H9 (cell line): ENCODE results near the gene FOXF2. TPM values are rescaled to one million over a fixed set of nuclear protein-coding genes. Genes with fewer than 3 reads are reported as not detected.

Experiments used
- DNase-seq: peaks from one replicate; pipeline ENCODE4 v3.0.0-alpha.2; 2017
- H2AFZ ChIP-seq: one replicate; pipeline ENCODE4 v1.6.1; 2013; ENCODE audit warnings: mild to moderate bottlenecking, low read length, control low read depth, moderate library complexity
- H2AK5ac ChIP-seq: 2 replicates; pipeline ENCODE4 v1.6.1; 2013; ENCODE audit warnings: low read length, control low read depth, mixed read lengths; ENCODE audit not compliant: insufficient read length
- H2BK120ac ChIP-seq: one replicate; pipeline ENCODE4 v1.6.1; 2013; ENCODE audit warnings: low read depth, mild to moderate bottlenecking, low read length, control low read depth, inconsistent platforms; ENCODE audit not compliant: poor library complexity, severe bottlenecking
- H2BK12ac ChIP-seq: 2 replicates; pipeline ENCODE4 v1.6.1; 2013; ENCODE audit warnings: low read length, control low read depth, mixed read lengths, low read depth; ENCODE audit not compliant: insufficient read length
- H2BK15ac ChIP-seq: 2 replicates; pipeline ENCODE4 v1.6.1; 2013; ENCODE audit warnings: low read depth, low read length, control low read depth
- H2BK20ac ChIP-seq: one replicate; pipeline ENCODE4 v1.6.1; 2013; ENCODE audit warnings: low read depth, mild to moderate bottlenecking, low read length, control low read depth, inconsistent platforms; ENCODE audit not compliant: poor library complexity, severe bottlenecking
- H2BK5ac ChIP-seq: 2 replicates; pipeline ENCODE4 v1.6.1; 2013; ENCODE audit warnings: low read length, control low read depth, mixed read lengths; ENCODE audit not compliant: insufficient read length
- H3K14ac ChIP-seq: 2 replicates; pipeline ENCODE4 v1.6.1; 2013; ENCODE audit warnings: low read length, control low read depth; ENCODE audit not compliant: insufficient read depth
- H3K18ac ChIP-seq: 2 replicates; pipeline ENCODE4 v1.6.1; 2013; ENCODE audit warnings: low read depth, mild to moderate bottlenecking, mixed read lengths, low read length, control low read depth; ENCODE audit not compliant: insufficient read length
- H3K23ac ChIP-seq: 2 replicates; pipeline ENCODE4 v1.6.1; 2013; ENCODE audit warnings: low read length, control low read depth, mixed read lengths, low read depth; ENCODE audit not compliant: insufficient read length
- H3K23me2 ChIP-seq: 2 replicates; pipeline ENCODE4 v1.6.1; 2013; ENCODE audit warnings: low read depth, mild to moderate bottlenecking, mixed read lengths, low read length, control low read depth; ENCODE audit not compliant: insufficient read length, poor library complexity, severe bottlenecking
- H3K27ac ChIP-seq: 2 replicates; pipeline ENCODE4 v1.5.1; 2013; ENCODE audit warnings: low read length, control low read depth, mixed read lengths, low read depth; ENCODE audit not compliant: insufficient read length
- H3K27me3 ChIP-seq: 2 replicates; pipeline ENCODE4 v1.6.1; 2013; ENCODE audit warnings: low read length, control low read depth, inconsistent platforms; ENCODE audit not compliant: insufficient read depth
- H3K4ac ChIP-seq: 2 replicates; pipeline ENCODE4 v1.6.1; 2013; ENCODE audit warnings: low read depth, mild to moderate bottlenecking, control low read depth, inconsistent platforms, low read length, moderate library complexity
- H3K4me1 ChIP-seq: 2 replicates; pipeline ENCODE4 v1.6.1; 2013; ENCODE audit warnings: low read length, control low read depth, inconsistent platforms; ENCODE audit not compliant: insufficient read depth
- H3K4me2 ChIP-seq: 2 replicates; pipeline ENCODE4 v1.6.1; 2013; ENCODE audit warnings: low read length, control low read depth, mixed read lengths; ENCODE audit not compliant: insufficient read length, insufficient read depth
- H3K56ac ChIP-seq: 2 replicates; pipeline ENCODE4 v1.6.1; 2013; ENCODE audit warnings: low read depth, mild to moderate bottlenecking, mixed read lengths, low read length, control low read depth; ENCODE audit not compliant: insufficient read length
- H3K79me1 ChIP-seq: 2 replicates; pipeline ENCODE4 v1.6.1; 2013; ENCODE audit warnings: low read depth, mild to moderate bottlenecking, moderate library complexity, low read length, control low read depth, inconsistent platforms; ENCODE audit not compliant: insufficient read depth, poor library complexity, severe bottlenecking
- H3K79me2 ChIP-seq: 2 replicates; pipeline ENCODE4 v1.6.1; 2013; ENCODE audit warnings: low read length, control low read depth, inconsistent platforms; ENCODE audit not compliant: insufficient read depth
- H3K9ac ChIP-seq: 2 replicates; pipeline ENCODE4 v1.6.1; 2013; ENCODE audit warnings: low read length, control low read depth, mixed read lengths; ENCODE audit not compliant: insufficient read length; ENCODE audit errors: extremely low read depth
- H3K9me3 ChIP-seq: one replicate; pipeline ENCODE4 v1.6.1; 2013; ENCODE audit warnings: low read depth, low read length, inconsistent platforms; ENCODE audit not compliant: control insufficient read depth
- H3T11ph ChIP-seq: one replicate; pipeline ENCODE4 v1.6.1; 2013; ENCODE audit warnings: mild to moderate bottlenecking, low read length, control low read depth, inconsistent platforms
- H4K20me1 ChIP-seq: one replicate; pipeline ENCODE4 v1.6.1; 2013; ENCODE audit not compliant: control insufficient read depth, insufficient read length, insufficient read depth
- H4K5ac ChIP-seq: 2 replicates; pipeline ENCODE4 v1.6.1; 2013; ENCODE audit warnings: low read depth, mild to moderate bottlenecking, mixed read lengths, low read length, control low read depth; ENCODE audit not compliant: insufficient read length
- H4K8ac ChIP-seq: replicated peaks from 2 replicates; pipeline ENCODE4 v1.6.1; 2013; ENCODE audit warnings: low read length, control low read depth, mixed read lengths, low read depth; ENCODE audit not compliant: insufficient read length
- H4K91ac ChIP-seq: 2 replicates; pipeline ENCODE4 v1.6.1; 2013; ENCODE audit warnings: low read depth, mild to moderate bottlenecking, moderate library complexity, mixed read lengths, low read length, control low read depth; ENCODE audit not compliant: insufficient read length
- H3K27ac Mint-ChIP-seq, 3 experiments: 2 replicates in 2 of 3; 3 replicates in 1 of 3; pipeline ENCODE4 v1.8.0; 2020 to 2021; ENCODE audit warnings: mixed read lengths in 3 of 3, mild to moderate bottlenecking in 1 of 3, moderate library complexity in 1 of 3
- H3K27me3 Mint-ChIP-seq: 2 replicates; pipeline ENCODE4 v1.8.0; 2021; ENCODE audit warnings: low read depth, mild to moderate bottlenecking, moderate library complexity, mixed read lengths
- H3K36me3 Mint-ChIP-seq, 3 experiments: 2 replicates in 2 of 3; 3 replicates in 1 of 3; pipeline ENCODE4 v1.8.0; 2020 to 2021; ENCODE audit warnings: low read depth in 3 of 3, mixed read lengths in 3 of 3; ENCODE audit not compliant: insufficient read depth in 1 of 3
- H3K4me1 Mint-ChIP-seq, 2 experiments: 2 replicates each; pipeline ENCODE4 v1.8.0; 2020; ENCODE audit warnings: mixed read lengths in 2 of 2
- H3K4me3 Mint-ChIP-seq, 2 experiments: 2 replicates in 1 of 2; 3 replicates in 1 of 2; pipeline ENCODE4 v1.8.0; 2020 to 2021; ENCODE audit warnings: mild to moderate bottlenecking in 2 of 2, mixed read lengths in 2 of 2, moderate library complexity in 1 of 2
- H3K9me3 Mint-ChIP-seq, 2 experiments: 2 replicates in 1 of 2; 3 replicates in 1 of 2; pipeline ENCODE4 v1.8.0; 2020; ENCODE audit warnings: mild to moderate bottlenecking in 2 of 2, mixed read lengths in 2 of 2, moderate library complexity in 1 of 2
- CTCF ChIP-seq: fragments of 200-600 bp; sonication (generic); conservative IDR thresholded peaks from 3 replicates; pipeline ENCODE4 v1.8.0; 2021; ENCODE audit warnings: antibody characterized with exemption, mild to moderate bottlenecking
- WGBS: extraction: QIAGEN DNeasy Blood & Tissue Kit; methylation state at CpG from one replicate; pipeline ENCODE4 v1.1.7; 2013; ENCODE audit warnings: missing lambda C conversion rate, low lambda C conversion rate, mixed read lengths; ENCODE audit not compliant: insufficient read length; ENCODE audit errors: extremely low coverage; 5-methylcytosine and 5-hydroxymethylcytosine counted together
- total RNA-seq: library from RNA; stranded (reverse); gene quantifications from 2 replicates; pipeline ENCODE4 v1.2.1, GENCODE V29; 2021

FOXF2 gene
- total RNA-seq, 1 experiment from 2014 or later, result not detected

GRCh38 chr6:1395941-1396908 is 6.8 kb downstream of the FOXF2 start:
- Mint-ChIP-seq H3K9me3 (peaks cover 2 to 19% of the 10 kb centered on the region in 2 experiments; a peak in 3 of 5 replicates), H3K27me3 (peaks cover 100% of the 10 kb centered on the region), H3K4me1 (peaks cover 0 to 20% of the 10 kb centered on the region in 2 experiments; a peak in 3 of 4 replicates), H3K4me3 (no peak overlapping the region), H3K27ac (no peak overlapping the region; a peak in 1 of 7 replicates), H3K36me3 (no peaks in the 10 kb centered on the region)
- no peak overlapping the region for H2BK120ac ChIP-seq
- H2BK15ac ChIP-seq, result no peak overlapping the region
- no peak overlapping the region for H2BK12ac ChIP-seq
- no peak overlapping the region for H3K9ac ChIP-seq
- H4K5ac ChIP-seq, result no peak overlapping the region
- no peak overlapping the region for H3K4me2 ChIP-seq
- H3T11ph ChIP-seq, result no peak overlapping the region
- no CpG with 5 or more reads among the region's 15 CpGs for WGBS
- DNase-seq, result no peak
- peaks cover 70% of the 10 kb centered on the region for H3K27me3 ChIP-seq
- H2BK20ac ChIP-seq, result no peak overlapping the region
- no peaks in the 10 kb centered on the region for H3K4me1 ChIP-seq
- no peak overlapping the region for H3K27ac ChIP-seq
- H4K20me1 ChIP-seq, result no peaks in the 10 kb centered on the region
- no peak overlapping the region for H4K8ac ChIP-seq
- TF ChIP-seq CTCF, result no peak
- H2AFZ ChIP-seq, result no peak overlapping the region
- no peak overlapping the region for H2BK5ac ChIP-seq
- no peak overlapping the region for H3K56ac ChIP-seq
- no peak overlapping the region for H4K91ac ChIP-seq
- H3K18ac ChIP-seq, result no peak overlapping the region
- H3K23ac ChIP-seq, result no peak overlapping the region
- H2AK5ac ChIP-seq, result no peak overlapping the region
- H3K4ac ChIP-seq, result no peak overlapping the region
- H3K14ac ChIP-seq, result no peak overlapping the region
- H3K9me3 ChIP-seq, result no peaks in the 10 kb centered on the region
- no peaks in the 10 kb centered on the region for H3K79me1 ChIP-seq
- H3K79me2 ChIP-seq, result no peaks in the 10 kb centered on the region
- H3K23me2 ChIP-seq, result no peaks in the 10 kb centered on the region
